HCT116 (cell line): ENCODE results near the gene ANGEL1. TPM values are rescaled to one million over a fixed set of nuclear protein-coding genes. Genes with fewer than 3 reads are reported as not detected.

ENCODE experiments used
- ATAC-seq: fragments of 200-7000 bp; cut with Tn5 transposase; 2 replicates; pipeline ENCODE4 v1.9.1; 2020; ENCODE audit warnings: mild to moderate bottlenecking, moderate library complexity
- BruUV-seq: library from RNA; stranded (reverse); fragments of 400-500 nt; replicated peaks from 2 replicates; lab custom pipeline; 2021; lab: Mats Ljungman, UMichigan
- CTCF ChIA-PET: fragments of 300-600 bp; sonication (Branson Sonifier 250); formaldehyde crosslinking; loops from one replicate; lab custom pipeline; 2021; ENCODE audit warnings: antibody characterized with exemption; lab: Charles Lee
- POLR2A ChIA-PET: fragments of 300-600, 350-600 bp; sonication (Branson Sonifier 250); formaldehyde crosslinking; loops from one replicate; lab custom pipeline; 2021; ENCODE audit warnings: antibody characterized with exemption; lab: Charles Lee
- RAD21 ChIA-PET, 2 experiments: fragments of 300-600 bp; sonication (Branson Sonifier 250); formaldehyde crosslinking; loops; one replicate each; lab custom pipeline; 2023; ENCODE audit warnings: low total read pairs in 2 of 2; ENCODE audit not compliant: uncharacterized antibody in 2 of 2, unreplicated experiment in 2 of 2, low non-redundant PET in 1 of 2; lab: Charles Lee
- DNase-seq: peaks from one replicate; pipeline ENCODE4 v3.0.0-alpha.2; 2010; ENCODE audit warnings: low read depth, low spot score
- H2AFZ ChIP-seq: fragments of 200-600 bp; shearing (Covaris generic), sonication (generic); 2 replicates; pipeline ENCODE4 v1.6.1; 2017; ENCODE audit warnings: low read depth, mixed run types, mixed read lengths, antibody characterized with exemption, low read length; ENCODE audit not compliant: poor library complexity, severe bottlenecking
- H3K27ac ChIP-seq: 2 replicates; pipeline ENCODE4 v1.5.1; 2012; ENCODE audit warnings: low read depth, low read length
- H3K27me3 ChIP-seq: fragments of 200-600 bp; sonication (generic); 2 replicates; pipeline ENCODE4 v1.6.1; 2016; ENCODE audit warnings: mixed run types, low read length, mixed read lengths; ENCODE audit not compliant: insufficient read depth
- H3K36me3 ChIP-seq, 2 experiments: fragments of 200-500 bp in 1 of 2; fragments of 200-600 bp in 1 of 2; sonication (Bioruptor generic) in 1 of 2; sonication (generic) in 1 of 2; 2 replicates each; pipeline versions ENCODE4 v1.5.1 to v1.6.1; 2014 to 2016; ENCODE audit warnings: low read length in 2 of 2, inconsistent platforms in 1 of 2, mixed read lengths in 1 of 2, mixed run types in 1 of 2; ENCODE audit not compliant: insufficient read depth in 2 of 2, control insufficient read depth in 1 of 2
- H3K4me1 ChIP-seq, 2 experiments: fragments of 200-600 bp in 1 of 2; sonication (generic) in 1 of 2; 2 replicates each; pipeline versions ENCODE4 v1.5.1 to v1.6.1; 2012 to 2017; ENCODE audit warnings: low read length in 2 of 2, inconsistent platforms in 1 of 2, mild to moderate bottlenecking in 1 of 2, mixed read lengths in 1 of 2, mixed run types in 1 of 2, moderate library complexity in 1 of 2; ENCODE audit not compliant: insufficient read depth in 2 of 2, control insufficient read depth in 1 of 2
- H3K4me2 ChIP-seq: fragments of 200-600 bp; sonication (generic); 2 replicates; pipeline ENCODE4 v1.6.1; 2017; ENCODE audit warnings: mixed run types, low read length, mixed read lengths
- H3K4me3 ChIP-seq, 2 experiments: fragments of 200-600 bp in 1 of 2; sonication (generic) in 1 of 2; replicated peaks in 1 of 2; 2 replicates each; pipeline ENCODE4 v1.5.1; 2011 to 2016; ENCODE audit warnings: low read length in 2 of 2, control low read depth in 1 of 2, low read depth in 1 of 2, mild to moderate bottlenecking in 1 of 2, mixed read lengths in 1 of 2, mixed run types in 1 of 2
- H3K79me2 ChIP-seq: fragments of 200-600 bp; sonication (generic); 2 replicates; pipeline ENCODE4 v1.6.1; 2017; ENCODE audit warnings: mild to moderate bottlenecking, mixed run types, low read length, moderate library complexity, mixed read lengths; ENCODE audit not compliant: insufficient read depth
- H3K9ac ChIP-seq: fragments of 200-600 bp; sonication (generic); 2 replicates; pipeline ENCODE4 v1.6.1; 2016; ENCODE audit warnings: low read length, mixed read lengths
- H3K9me2 ChIP-seq: fragments of 200-600 bp; sonication (generic), shearing (Covaris generic); 2 replicates; pipeline ENCODE4 v1.6.1; 2017; ENCODE audit warnings: mixed run types, mild to moderate bottlenecking, moderate library complexity; ENCODE audit not compliant: insufficient read depth
- H3K9me3 ChIP-seq, 2 experiments: fragments of 200-500 bp in 1 of 2; fragments of 200-600 bp in 1 of 2; sonication (Bioruptor generic) in 1 of 2; sonication (generic) in 1 of 2; 2 replicates each; pipeline ENCODE4 v1.6.1; 2014 to 2017; ENCODE audit warnings: low read length in 2 of 2, mixed read lengths in 2 of 2, inconsistent platforms in 1 of 2, low read depth in 1 of 2, mild to moderate bottlenecking in 1 of 2, mixed run types in 1 of 2, moderate library complexity in 1 of 2; ENCODE audit not compliant: control insufficient read depth in 1 of 2, insufficient read depth in 1 of 2
- H4K20me1 ChIP-seq: fragments of 200-600 bp; sonication (generic), shearing (Covaris generic); 2 replicates; pipeline ENCODE4 v1.6.1; 2017; ENCODE audit warnings: mixed run types, mild to moderate bottlenecking, moderate library complexity; ENCODE audit not compliant: insufficient read depth
- ATF3 ChIP-seq: IDR thresholded peaks from 2 replicates; pipeline ENCODE4 v1.6.1; 2012
- CEBPB ChIP-seq: IDR thresholded peaks from 2 replicates; pipeline ENCODE4 v1.6.1; 2012; ENCODE audit warnings: low read depth
- ELF1 ChIP-seq: IDR thresholded peaks from 2 replicates; pipeline ENCODE4 v1.6.1; 2012; ENCODE audit warnings: low read depth, borderline replicate concordance
- EZH2phosphoT487 ChIP-seq: fragments of 200-600 bp; IDR thresholded peaks from 2 replicates; pipeline ENCODE4 v1.6.1; 2018; ENCODE audit warnings: antibody characterized with exemption, borderline replicate concordance
- JUND ChIP-seq: IDR thresholded peaks from 2 replicates; pipeline ENCODE4 v1.6.1; 2012
- POLR2A ChIP-seq: IDR thresholded peaks from 2 replicates; pipeline ENCODE4 v1.7.0; 2011; ENCODE audit warnings: borderline replicate concordance; ENCODE audit not compliant: insufficient read depth, insufficient read length; ENCODE audit errors: extremely low read depth
- POLR2AphosphoS5 ChIP-seq: IDR thresholded peaks from 2 replicates; pipeline ENCODE4 v1.6.1; 2011; ENCODE audit warnings: mild to moderate bottlenecking, low read depth, low read length, moderate library complexity
- RAD21 ChIP-seq: IDR thresholded peaks from 2 replicates; pipeline ENCODE4 v1.6.1; 2012; ENCODE audit warnings: low read depth, mild to moderate bottlenecking
- SIN3A ChIP-seq: IDR thresholded peaks from 2 replicates; pipeline ENCODE4 v1.6.1; 2012; ENCODE audit warnings: low read depth
- SP1 ChIP-seq: IDR thresholded peaks from 2 replicates; pipeline ENCODE4 v1.6.1; 2012; ENCODE audit warnings: low read depth
- SRF ChIP-seq: IDR thresholded peaks from 2 replicates; pipeline ENCODE4 v1.6.1; 2012; ENCODE audit warnings: low read depth
- TCF7L2 ChIP-seq: IDR thresholded peaks from 2 replicates; pipeline ENCODE4 v1.7.0; 2011; ENCODE audit warnings: borderline replicate concordance, inconsistent platforms; ENCODE audit not compliant: insufficient read depth, insufficient read length; ENCODE audit errors: extremely low read depth
- YY1 ChIP-seq: IDR thresholded peaks from 2 replicates; pipeline ENCODE4 v1.6.1; 2011; ENCODE audit warnings: low read length, low read depth, moderate library complexity, mild to moderate bottlenecking; ENCODE audit not compliant: insufficient replicate concordance; ENCODE audit errors: extremely low read depth
- ZFX ChIP-seq: fragments of 450-650 bp; IDR thresholded peaks from 2 replicates; pipeline ENCODE4 v1.6.1; 2017
- ZNF274 ChIP-seq: fragments of 200-500 bp; sonication (Bioruptor generic); IDR thresholded peaks from 2 replicates; pipeline ENCODE4 v1.6.1; 2014; ENCODE audit warnings: mild to moderate bottlenecking, low read depth, low read length, inconsistent platforms
- intact Hi-C: fragments of 100-400 bp; cut with micrococcal nuclease; formaldehyde crosslinking; loops from 2 replicates; pipeline ENCODE4 v1.10.0; 2022
- total RNA-seq: library from RNA; stranded (reverse); gene quantifications from one replicate; pipeline ENCODE4 v1.2.1, GENCODE V29; 2021; ENCODE audit not compliant: unreplicated experiment
- TF ChIP-seq, protein P1 (sequence below): IDR thresholded peaks from 2 replicates; pipeline ENCODE4 v1.6.1; 2011; ENCODE audit warnings: mild to moderate bottlenecking, low read length, moderate library complexity; ENCODE audit not compliant: insufficient replicate concordance; ENCODE audit errors: extremely low read depth
- TF ChIP-seq, protein P2 (sequence below): IDR thresholded peaks from 2 replicates; pipeline ENCODE4 v1.6.1; 2012; ENCODE audit warnings: low read depth
- TF ChIP-seq, protein P3 (sequence below): IDR thresholded peaks from 2 replicates; pipeline ENCODE4 v1.6.1; 2012

The ANGEL1 gene
- total RNA-seq, 1 experiment from 2014 or later: 20.6 TPM

DNA sequence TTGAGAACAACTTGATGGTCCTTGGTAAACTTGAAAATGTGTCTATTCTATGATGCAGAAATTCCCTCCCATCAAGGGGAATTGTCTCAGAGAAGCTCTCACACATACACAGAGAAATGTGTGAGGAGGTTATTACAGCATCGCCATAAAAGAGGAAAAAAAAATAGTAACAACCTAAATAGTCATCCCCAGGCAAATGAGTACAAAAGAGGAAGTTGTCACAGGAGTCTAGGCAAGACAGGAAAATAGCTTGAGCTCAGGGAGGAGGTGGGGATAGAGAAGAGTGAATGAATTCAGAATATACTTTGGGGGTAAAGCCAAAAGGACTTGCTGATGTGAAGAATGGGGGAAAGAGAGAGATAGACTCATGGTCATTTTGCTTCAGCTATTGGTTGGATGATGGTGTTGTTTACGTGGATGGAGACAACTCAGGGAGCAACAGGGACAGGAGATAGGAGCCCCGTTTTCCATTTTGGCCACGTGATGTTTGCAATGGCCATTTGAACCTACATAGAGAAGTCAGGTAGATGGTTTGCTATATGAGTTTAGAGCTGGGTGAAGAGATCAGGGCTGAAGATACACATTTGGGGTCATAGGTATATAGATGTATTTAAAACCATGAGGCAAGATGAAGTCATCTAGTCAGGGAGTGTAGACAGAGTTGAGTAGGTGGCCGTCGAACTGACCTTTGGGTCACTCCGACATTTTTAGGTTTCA, 33.8 kb upstream of the ANGEL1 start:
- POLR2A ChIA-PET: no interaction called here
- Histone ChIP-seq H3K9ac (no peak overlapping the region), H3K9me3 (no peaks in the 10 kb centered on the region), H3K4me3 (no peak overlapping the region), H2AFZ (no peak overlapping the region), H3K36me3 (no peaks in the 10 kb centered on the region), H3K79me2 (no peaks in the 10 kb centered on the region), H3K4me1 (peaks cover 15 to 18% of the 10 kb centered on the region in 2 experiments), H3K27me3 (no peaks in the 10 kb centered on the region), H3K4me2 (no peak overlapping the region), H3K27ac (no peak overlapping the region), H4K20me1 (no peaks in the 10 kb centered on the region), H3K9me2 (no peaks in the 10 kb centered on the region)
- ATAC-seq (no peak), DNase-seq (no peak)
- RAD21 ChIA-PET: no interaction called here
- intact Hi-C loops: no loop called here
- TF ChIP-seq EZH2phosphoT487 (no peak), CEBPB (no peak), ELF1 (no peak), ZFX (no peak), SIN3A (no peak), JUND (no peak), ZNF274 (no peak), POLR2AphosphoS5 (no peak), SP1 (no peak), YY1 (no peak), POLR2A (no peak), SRF (no peak), RAD21 (no peak), ATF3 (no peak), TCF7L2 (no peak)
- TF ChIP-seq, protein P1, sequence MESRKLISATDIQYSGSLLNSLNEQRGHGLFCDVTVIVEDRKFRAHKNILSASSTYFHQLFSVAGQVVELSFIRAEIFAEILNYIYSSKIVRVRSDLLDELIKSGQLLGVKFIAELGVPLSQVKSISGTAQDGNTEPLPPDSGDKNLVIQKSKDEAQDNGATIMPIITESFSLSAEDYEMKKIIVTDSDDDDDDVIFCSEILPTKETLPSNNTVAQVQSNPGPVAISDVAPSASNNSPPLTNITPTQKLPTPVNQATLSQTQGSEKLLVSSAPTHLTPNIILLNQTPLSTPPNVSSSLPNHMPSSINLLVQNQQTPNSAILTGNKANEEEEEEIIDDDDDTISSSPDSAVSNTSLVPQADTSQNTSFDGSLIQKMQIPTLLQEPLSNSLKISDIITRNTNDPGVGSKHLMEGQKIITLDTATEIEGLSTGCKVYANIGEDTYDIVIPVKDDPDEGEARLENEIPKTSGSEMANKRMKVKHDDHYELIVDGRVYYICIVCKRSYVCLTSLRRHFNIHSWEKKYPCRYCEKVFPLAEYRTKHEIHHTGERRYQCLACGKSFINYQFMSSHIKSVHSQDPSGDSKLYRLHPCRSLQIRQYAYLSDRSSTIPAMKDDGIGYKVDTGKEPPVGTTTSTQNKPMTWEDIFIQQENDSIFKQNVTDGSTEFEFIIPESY: no peak
- TF ChIP-seq, protein P2, sequence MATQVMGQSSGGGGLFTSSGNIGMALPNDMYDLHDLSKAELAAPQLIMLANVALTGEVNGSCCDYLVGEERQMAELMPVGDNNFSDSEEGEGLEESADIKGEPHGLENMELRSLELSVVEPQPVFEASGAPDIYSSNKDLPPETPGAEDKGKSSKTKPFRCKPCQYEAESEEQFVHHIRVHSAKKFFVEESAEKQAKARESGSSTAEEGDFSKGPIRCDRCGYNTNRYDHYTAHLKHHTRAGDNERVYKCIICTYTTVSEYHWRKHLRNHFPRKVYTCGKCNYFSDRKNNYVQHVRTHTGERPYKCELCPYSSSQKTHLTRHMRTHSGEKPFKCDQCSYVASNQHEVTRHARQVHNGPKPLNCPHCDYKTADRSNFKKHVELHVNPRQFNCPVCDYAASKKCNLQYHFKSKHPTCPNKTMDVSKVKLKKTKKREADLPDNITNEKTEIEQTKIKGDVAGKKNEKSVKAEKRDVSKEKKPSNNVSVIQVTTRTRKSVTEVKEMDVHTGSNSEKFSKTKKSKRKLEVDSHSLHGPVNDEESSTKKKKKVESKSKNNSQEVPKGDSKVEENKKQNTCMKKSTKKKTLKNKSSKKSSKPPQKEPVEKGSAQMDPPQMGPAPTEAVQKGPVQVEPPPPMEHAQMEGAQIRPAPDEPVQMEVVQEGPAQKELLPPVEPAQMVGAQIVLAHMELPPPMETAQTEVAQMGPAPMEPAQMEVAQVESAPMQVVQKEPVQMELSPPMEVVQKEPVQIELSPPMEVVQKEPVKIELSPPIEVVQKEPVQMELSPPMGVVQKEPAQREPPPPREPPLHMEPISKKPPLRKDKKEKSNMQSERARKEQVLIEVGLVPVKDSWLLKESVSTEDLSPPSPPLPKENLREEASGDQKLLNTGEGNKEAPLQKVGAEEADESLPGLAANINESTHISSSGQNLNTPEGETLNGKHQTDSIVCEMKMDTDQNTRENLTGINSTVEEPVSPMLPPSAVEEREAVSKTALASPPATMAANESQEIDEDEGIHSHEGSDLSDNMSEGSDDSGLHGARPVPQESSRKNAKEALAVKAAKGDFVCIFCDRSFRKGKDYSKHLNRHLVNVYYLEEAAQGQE: no peak
- TF ChIP-seq, protein P3, sequence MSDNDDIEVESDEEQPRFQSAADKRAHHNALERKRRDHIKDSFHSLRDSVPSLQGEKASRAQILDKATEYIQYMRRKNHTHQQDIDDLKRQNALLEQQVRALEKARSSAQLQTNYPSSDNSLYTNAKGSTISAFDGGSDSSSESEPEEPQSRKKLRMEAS: no peak
- BruUV-seq: no TSS peak
- CTCF ChIA-PET: no interaction called here
